NCI-H1092 treated with DMSO at 0.1 percent for 48 hours (cell line): ENCODE measurements around the gene GABRB1.
A peak's percentile ranks its signal among the peaks of the same experiment; 100 is the strongest.
"Not testable (repeated sequence)": the region's sequence is repeated elsewhere in the genome, so short reads cannot be mapped to it uniquely, and the experiment has no call there.

ENCODE experiments used
- DNase-seq: peaks from one replicate; lab custom pipeline; 2025; lab: John Stamatoyannopoulos, UW

GABRB1 gene

GRCh38 chr4:47213106-47213505 lies 181.7 kb downstream of the GABRB1 start:
- DNase-seq: no peak

GRCh38 chr4:47213539-47213938 lies 182.2 kb downstream of the GABRB1 start:
- DNase-seq: no peak

GRCh38 chr4:47213971-47214370 lies 182.6 kb downstream of the GABRB1 start:
- DNase-seq: no peak

GRCh38 chr4:47215759-47216158 lies 184.4 kb downstream of the GABRB1 start:
- DNase-seq: no peak

GRCh38 chr4:47217291-47217690 lies 185.9 kb downstream of the GABRB1 start:
- no peak for DNase-seq

GRCh38 chr4:47217884-47218283 lies 186.5 kb downstream of the GABRB1 start:
- DNase-seq: no peak

GRCh38 chr4:47218631-47219030 lies 187.3 kb downstream of the GABRB1 start:
- no peak for DNase-seq

- DNase-seq: no peak
Measured at GRCh38 chr4:47219586-47219985, 188.2 kb downstream of the GABRB1 start.

GRCh38 chr4:47221721-47222120 lies 190.4 kb downstream of the GABRB1 start:
- DNase-seq: no peak

GRCh38 chr4:47222276-47222675 lies 190.9 kb downstream of the GABRB1 start:
- DNase-seq: no peak

GRCh38 chr4:47224361-47224760 lies 193.0 kb downstream of the GABRB1 start:
- no peak for DNase-seq

GRCh38 chr4:47235721-47236120 lies 204.4 kb downstream of the GABRB1 start:
- DNase-seq: no peak

- DNase-seq: no peak
Measured at GRCh38 chr4:47238667-47239066, 207.3 kb downstream of the GABRB1 start.

- no peak for DNase-seq
Measured at GRCh38 chr4:47239649-47240048, 208.3 kb downstream of the GABRB1 start.

- no peak for DNase-seq
Measured at GRCh38 chr4:47251348-47252135, 220.2 kb downstream of the GABRB1 start.

- DNase-seq: no peak
Measured at GRCh38 chr4:47263721-47264120, 232.4 kb downstream of the GABRB1 start.

- DNase-seq: peak; percentile 4
Measured at GRCh38 chr4:47270201-47270888, 239.0 kb downstream of the GABRB1 start.

- no peak for DNase-seq
Measured at GRCh38 chr4:47271291-47271690, 239.9 kb downstream of the GABRB1 start.

GRCh38 chr4:47274901-47275300 lies 243.5 kb downstream of the GABRB1 start:
- DNase-seq: no peak

- no peak for DNase-seq
Measured at GRCh38 chr4:47275595-47275994, 244.2 kb downstream of the GABRB1 start.

- DNase-seq: no peak
Measured at GRCh38 chr4:47278631-47279030, 247.3 kb downstream of the GABRB1 start.

GRCh38 chr4:47287735-47288134 lies 256.4 kb downstream of the GABRB1 start:
- no peak for DNase-seq

- no peak for DNase-seq
Measured at GRCh38 chr4:47289805-47290204, 258.4 kb downstream of the GABRB1 start.

- not testable (repeated sequence) for DNase-seq
Measured at GRCh38 chr4:47290873-47291272, 259.5 kb downstream of the GABRB1 start.
